Panc1 (cell line): ENCODE data around the gene ZDHHC7. TPM values are rescaled to one million over a fixed set of nuclear protein-coding genes. Genes with fewer than 3 reads are reported as not detected.

Experiments used
- ATAC-seq: fragments of 200-7000 bp; cut with Tn5 transposase; 2 replicates; pipeline ENCODE4 v1.9.1; 2020; ENCODE audit warnings: mild to moderate bottlenecking, moderate library complexity
- BruUV-seq: library from RNA; stranded (reverse); fragments of 400-500 nt; replicated peaks from 2 replicates; lab custom pipeline; 2021; lab: Mats Ljungman, UMichigan
- CTCF ChIA-PET: fragments of 300-600 bp; sonication (Branson Sonifier 250); formaldehyde crosslinking; loops from one replicate; lab custom pipeline; 2022; ENCODE audit warnings: antibody characterized with exemption; lab: Charles Lee
- POLR2A ChIA-PET: fragments of 300-600 bp; sonication (Branson Sonifier 250); formaldehyde crosslinking; loops from one replicate; lab custom pipeline; 2022; ENCODE audit warnings: antibody characterized with exemption; lab: Charles Lee
- DNase-seq: peaks from one replicate; pipeline ENCODE4 v3.0.0-alpha.2; 2010; ENCODE audit warnings: low read depth, low spot score
- H3K27ac ChIP-seq: 2 replicates; pipeline ENCODE4 v1.5.1; 2011; ENCODE audit warnings: mild to moderate bottlenecking, low read length, inconsistent platforms
- H3K27me3 ChIP-seq: fragments of 200-500 bp; sonication (Bioruptor generic); 2 replicates; pipeline ENCODE4 v1.6.0; 2014; ENCODE audit warnings: low read length, inconsistent platforms; ENCODE audit not compliant: control insufficient read depth, insufficient read depth
- H3K36me3 ChIP-seq: fragments of 200-500 bp; sonication (Bioruptor generic); 2 replicates; pipeline ENCODE4 v1.5.1; 2014; ENCODE audit warnings: inconsistent platforms, mild to moderate bottlenecking, low read length, moderate library complexity; ENCODE audit not compliant: control insufficient read depth, insufficient read depth
- H3K4me1 ChIP-seq: 2 replicates; pipeline ENCODE4 v1.5.1; 2011; ENCODE audit warnings: inconsistent platforms, mild to moderate bottlenecking, low read length, moderate library complexity; ENCODE audit not compliant: control insufficient read depth, insufficient read depth
- H3K4me3 ChIP-seq, 2 experiments: 2 replicates each; pipeline ENCODE4 v1.5.1; 2011 to 2012; ENCODE audit warnings: low read depth in 2 of 2, low read length in 2 of 2, mild to moderate bottlenecking in 2 of 2, inconsistent platforms in 1 of 2, moderate library complexity in 1 of 2
- H3K9me3 ChIP-seq: fragments of 200-500 bp; sonication (Bioruptor generic); 2 replicates; pipeline ENCODE4 v1.5.1; 2014; ENCODE audit warnings: low read depth, mild to moderate bottlenecking, inconsistent platforms, low read length, moderate library complexity; ENCODE audit not compliant: control insufficient read depth, insufficient read depth
- CTCF ChIP-seq: fragments of 450-650 bp; IDR thresholded peaks from 2 replicates; pipeline ENCODE4 v1.5.1; 2017; ENCODE audit warnings: mild to moderate bottlenecking
- POLR2AphosphoS5 ChIP-seq: IDR thresholded peaks from 2 replicates; pipeline ENCODE4 v1.6.1; 2012; ENCODE audit warnings: mild to moderate bottlenecking, low read depth, low read length, moderate library complexity
- REST ChIP-seq, 2 experiments: IDR thresholded peaks; 2 replicates each; pipeline ENCODE4 v1.6.1; 2011 to 2012; ENCODE audit warnings: low read depth in 2 of 2, control low read depth in 1 of 2, low read length in 1 of 2, mild to moderate bottlenecking in 1 of 2, moderate library complexity in 1 of 2; ENCODE audit not compliant: insufficient read depth in 1 of 2
- SIN3A ChIP-seq: IDR thresholded peaks from 2 replicates; pipeline ENCODE4 v1.6.1; 2012; ENCODE audit warnings: low read depth, mild to moderate bottlenecking, low read length, moderate library complexity, borderline replicate concordance; ENCODE audit not compliant: insufficient read depth
- TCF7L2 ChIP-seq: IDR thresholded peaks from 2 replicates; pipeline ENCODE4 v1.6.1; 2011; ENCODE audit warnings: mild to moderate bottlenecking, low read depth, low read length, inconsistent platforms
- in situ Hi-C: cut with HindIII; loops from 2 replicates; pipeline ENCODE4 v1.10.0; 2016; ENCODE audit warnings: low sequenced_read_pairs, low pct_unique_long_range_greater_than_20kb
- intact Hi-C: fragments of 100-400 bp; cut with micrococcal nuclease; formaldehyde crosslinking; loops from one replicate; pipeline ENCODE4 v1.10.0; 2022; ENCODE audit not compliant: unreplicated experiment
- total RNA-seq: library from RNA; stranded (reverse); gene quantifications from one replicate; pipeline ENCODE4 v1.2.1, GENCODE V29; 2021; ENCODE audit not compliant: unreplicated experiment

ZDHHC7 gene
- total RNA-seq, 1 experiment from 2014 or later: 71.5 TPM

GRCh38 chr16:85049706-85050305 is 38.5 kb upstream of the ZDHHC7 start:
- Histone ChIP-seq H3K27ac (no peak overlapping the region), H3K36me3 (no peaks in the 10 kb centered on the region), H3K4me3 (no peak overlapping the region), H3K9me3 (no peaks in the 10 kb centered on the region), H3K27me3 (no peaks in the 10 kb centered on the region), H3K4me1 (no peaks in the 10 kb centered on the region)
- in situ Hi-C loops: no loop called here
- BruUV-seq: no TSS peak
- ATAC-seq: no peak
- CTCF ChIA-PET: no interaction called here
- intact Hi-C loops: no loop called here
- no peak for TF ChIP-seq CTCF
- TF ChIP-seq REST (IDR thresholded peaks at IDR 0.05; ENCODE audit: insufficient read depth in 1 of 2, low read depth in 2 of 2, low read length in 1 of 2): no peak
- no peak for DNase-seq
- POLR2A ChIA-PET: no interaction called here

- TF ChIP-seq REST (IDR thresholded peaks at IDR 0.05; ENCODE audit: insufficient read depth in 1 of 2, low read depth in 2 of 2, low read length in 1 of 2) (no peak), CTCF (no peak), TCF7L2 (no peak), SIN3A (no peak), POLR2AphosphoS5 (no peak)
- ATAC-seq (no peak), DNase-seq (no peak)
- intact Hi-C loops (no loop called here), in situ Hi-C loops (no loop called here)
- ChIA-PET POLR2A (interaction anchor here (0.6 to 0.7 kb wide), 3 partner anchors 10 to 157 kb away, joined by 3 to 14 read pairs (median 7); no protein-coding TSS in a partner anchor), CTCF (no interaction called here)
- H3K9me3 ChIP-seq: no peaks in the 10 kb centered on the region
- no peak overlapping the region for H3K27ac ChIP-seq
- no peaks in the 10 kb centered on the region for H3K36me3 ChIP-seq
- H3K27me3 ChIP-seq: no peaks in the 10 kb centered on the region
- no peak overlapping the region for H3K4me3 ChIP-seq
- H3K4me1 ChIP-seq: no peaks in the 10 kb centered on the region
- BruUV-seq: no TSS peak
Measured at GRCh38 chr16:85048921-85049562, 37.7 kb upstream of the ZDHHC7 start.
